Parathyroid adenoma (tissue), 2 donors: ENCODE results near the gene CNGB1.

Source experiments
- H2AFZ ChIP-seq: fragments of 300-600 bp; sonication (generic); one replicate; pipeline ENCODE4 v1.7.0; 2017; ENCODE audit warnings: antibody characterized with exemption, mild to moderate bottlenecking
- H3K27ac ChIP-seq: fragments of 300-600 bp; sonication (generic); one replicate; pipeline ENCODE4 v1.7.0; 2017
- H3K27me3 ChIP-seq: fragments of 300-600 bp; sonication (generic); one replicate; pipeline ENCODE4 v1.7.0; 2017; ENCODE audit warnings: low read length; ENCODE audit not compliant: control insufficient read depth, insufficient read depth
- H3K36me3 ChIP-seq: fragments of 300-600 bp; sonication (generic); one replicate; pipeline ENCODE4 v1.7.0; 2017; ENCODE audit warnings: low read length; ENCODE audit not compliant: control insufficient read depth, insufficient read depth
- H3K4me1 ChIP-seq: fragments of 300-600 bp; sonication (generic); one replicate; pipeline ENCODE4 v1.7.0; 2017; ENCODE audit warnings: control low read depth
- H3K4me2 ChIP-seq: fragments of 300-600 bp; sonication (generic); one replicate; pipeline ENCODE4 v1.7.0; 2017; ENCODE audit warnings: low read length
- H3K4me3 ChIP-seq: fragments of 300-600 bp; sonication (generic); one replicate; pipeline ENCODE4 v1.7.0; 2017; ENCODE audit warnings: low read depth, low read length
- H3K79me2 ChIP-seq: fragments of 300-600 bp; sonication (generic); one replicate; pipeline ENCODE4 v1.7.0; 2017; ENCODE audit warnings: control low read depth
- H3K9ac ChIP-seq: fragments of 300-600 bp; sonication (generic); one replicate; pipeline ENCODE4 v1.7.0; 2017; ENCODE audit warnings: mild to moderate bottlenecking
- H3K9me3 ChIP-seq: fragments of 300-600 bp; sonication (generic); one replicate; pipeline ENCODE4 v1.7.0; 2017; ENCODE audit warnings: low read length; ENCODE audit not compliant: control insufficient read depth
- TF ChIP-seq, protein P1 (sequence below): fragments of 300-600 bp; sonication (generic); IDR thresholded peaks from one replicate; pipeline ENCODE4 v1.7.0; 2017; ENCODE audit warnings: antibody characterized with exemption, mild to moderate bottlenecking
- donor health status: primary hyperparathyroidism.

CNGB1 gene

DNA sequence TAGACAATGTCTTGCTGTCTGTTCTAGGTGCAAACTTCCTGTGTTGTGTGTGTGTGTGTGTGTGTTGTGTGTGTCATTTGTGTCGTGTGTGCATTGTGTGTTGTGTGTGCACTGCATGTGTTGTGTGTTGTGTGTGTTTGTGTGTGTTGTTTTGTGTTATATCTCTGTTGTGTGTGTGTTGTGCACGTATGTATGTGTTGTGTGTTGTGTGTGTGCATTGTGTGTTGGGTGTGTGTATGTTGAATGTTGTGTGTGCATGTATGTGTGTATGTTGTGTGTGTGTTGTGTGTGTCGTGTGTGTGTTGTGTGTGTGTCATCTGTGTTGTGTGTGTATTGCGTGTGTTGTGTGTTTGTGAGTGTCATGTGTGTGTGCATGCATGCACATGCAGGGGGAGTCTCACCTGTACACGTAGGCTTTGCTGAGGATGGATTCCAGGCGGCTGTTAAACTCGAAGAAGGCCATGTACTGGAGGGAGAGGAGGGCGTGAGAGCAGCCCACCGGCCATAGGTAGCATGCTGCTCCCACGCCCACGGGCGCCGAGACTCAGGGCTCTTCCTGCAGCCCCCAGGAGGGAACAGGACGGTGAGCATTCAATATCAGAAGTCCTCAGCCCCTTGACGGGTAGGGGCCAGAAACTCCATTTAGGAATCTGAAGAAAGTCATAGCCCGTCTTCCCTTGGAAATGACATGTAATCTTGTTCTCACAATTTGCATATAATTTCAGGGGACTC lies 58.2 kb downstream of the CNGB1 start:
- H3K9ac ChIP-seq: no peak overlapping the region
- H3K27me3 ChIP-seq: no peaks in the 10 kb centered on the region
- H3K4me3 ChIP-seq: no peak overlapping the region
- no peaks in the 10 kb centered on the region for H3K4me1 ChIP-seq
- H3K79me2 ChIP-seq: no peaks in the 10 kb centered on the region
- no peak overlapping the region for H2AFZ ChIP-seq
- no peak overlapping the region for H3K27ac ChIP-seq
- no peaks in the 10 kb centered on the region for H3K36me3 ChIP-seq
- no peaks in the 10 kb centered on the region for H3K9me3 ChIP-seq
- H3K4me2 ChIP-seq: no peak overlapping the region
- TF ChIP-seq, protein P1, sequence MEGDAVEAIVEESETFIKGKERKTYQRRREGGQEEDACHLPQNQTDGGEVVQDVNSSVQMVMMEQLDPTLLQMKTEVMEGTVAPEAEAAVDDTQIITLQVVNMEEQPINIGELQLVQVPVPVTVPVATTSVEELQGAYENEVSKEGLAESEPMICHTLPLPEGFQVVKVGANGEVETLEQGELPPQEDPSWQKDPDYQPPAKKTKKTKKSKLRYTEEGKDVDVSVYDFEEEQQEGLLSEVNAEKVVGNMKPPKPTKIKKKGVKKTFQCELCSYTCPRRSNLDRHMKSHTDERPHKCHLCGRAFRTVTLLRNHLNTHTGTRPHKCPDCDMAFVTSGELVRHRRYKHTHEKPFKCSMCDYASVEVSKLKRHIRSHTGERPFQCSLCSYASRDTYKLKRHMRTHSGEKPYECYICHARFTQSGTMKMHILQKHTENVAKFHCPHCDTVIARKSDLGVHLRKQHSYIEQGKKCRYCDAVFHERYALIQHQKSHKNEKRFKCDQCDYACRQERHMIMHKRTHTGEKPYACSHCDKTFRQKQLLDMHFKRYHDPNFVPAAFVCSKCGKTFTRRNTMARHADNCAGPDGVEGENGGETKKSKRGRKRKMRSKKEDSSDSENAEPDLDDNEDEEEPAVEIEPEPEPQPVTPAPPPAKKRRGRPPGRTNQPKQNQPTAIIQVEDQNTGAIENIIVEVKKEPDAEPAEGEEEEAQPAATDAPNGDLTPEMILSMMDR: no peak

DNA sequence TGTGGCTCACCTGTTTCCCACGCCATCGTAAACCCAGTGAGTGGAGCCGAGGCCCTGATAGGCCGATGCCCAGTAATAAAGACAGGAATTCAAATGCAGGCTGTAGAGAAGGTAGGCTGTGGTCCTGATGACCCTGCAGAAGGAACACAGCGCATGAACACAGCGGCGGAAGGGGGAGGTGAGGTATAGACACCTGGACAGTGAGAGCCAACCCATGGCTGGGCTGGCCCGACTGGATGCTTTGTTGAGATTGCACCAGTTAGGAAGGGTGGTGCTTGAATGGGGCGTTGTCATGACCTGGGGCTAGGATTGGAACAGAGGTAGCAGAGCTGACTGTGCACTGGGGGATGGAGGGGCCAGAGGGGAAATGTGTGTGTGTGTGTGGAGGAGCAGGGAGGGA lies 59.2 kb downstream of the CNGB1 start:
- no peak overlapping the region for H3K9ac ChIP-seq
- TF ChIP-seq, protein P1: no peak
- no peak overlapping the region for H3K4me2 ChIP-seq
- no peaks in the 10 kb centered on the region for H3K79me2 ChIP-seq
- no peak overlapping the region for H3K4me3 ChIP-seq
- no peaks in the 10 kb centered on the region for H3K27me3 ChIP-seq
- H2AFZ ChIP-seq: no peak overlapping the region
- no peaks in the 10 kb centered on the region for H3K4me1 ChIP-seq
- no peaks in the 10 kb centered on the region for H3K9me3 ChIP-seq
- H3K27ac ChIP-seq: no peak overlapping the region
- no peaks in the 10 kb centered on the region for H3K36me3 ChIP-seq

DNA sequence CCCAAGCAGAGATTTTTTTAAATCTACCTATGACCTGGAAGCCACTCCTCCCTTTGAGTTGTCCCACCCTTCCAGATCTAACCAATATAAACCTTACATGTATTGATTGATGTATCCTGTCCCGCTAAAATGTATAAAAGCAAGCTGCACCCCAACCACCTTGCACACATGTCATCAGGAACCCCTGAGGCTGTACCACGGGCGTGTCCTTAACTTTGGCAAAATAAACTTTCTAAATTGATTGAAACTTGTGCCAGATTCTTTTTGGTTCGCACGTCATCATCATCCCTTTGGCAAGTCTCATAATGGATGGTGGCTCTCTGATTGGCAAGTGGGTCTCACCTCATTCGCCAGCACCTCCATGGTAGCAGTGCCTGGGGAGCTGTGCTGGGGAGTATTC lies 60.2 kb downstream of the CNGB1 start:
- no peak overlapping the region for H3K27ac ChIP-seq
- no peak overlapping the region for H3K4me2 ChIP-seq
- no peaks in the 10 kb centered on the region for H3K9me3 ChIP-seq
- H3K36me3 ChIP-seq: no peaks in the 10 kb centered on the region
- no peaks in the 10 kb centered on the region for H3K4me1 ChIP-seq
- no peak overlapping the region for H3K9ac ChIP-seq
- no peak overlapping the region for H2AFZ ChIP-seq
- no peaks in the 10 kb centered on the region for H3K27me3 ChIP-seq
- no peaks in the 10 kb centered on the region for H3K79me2 ChIP-seq
- TF ChIP-seq, protein P1: no peak
- no peak overlapping the region for H3K4me3 ChIP-seq

DNA sequence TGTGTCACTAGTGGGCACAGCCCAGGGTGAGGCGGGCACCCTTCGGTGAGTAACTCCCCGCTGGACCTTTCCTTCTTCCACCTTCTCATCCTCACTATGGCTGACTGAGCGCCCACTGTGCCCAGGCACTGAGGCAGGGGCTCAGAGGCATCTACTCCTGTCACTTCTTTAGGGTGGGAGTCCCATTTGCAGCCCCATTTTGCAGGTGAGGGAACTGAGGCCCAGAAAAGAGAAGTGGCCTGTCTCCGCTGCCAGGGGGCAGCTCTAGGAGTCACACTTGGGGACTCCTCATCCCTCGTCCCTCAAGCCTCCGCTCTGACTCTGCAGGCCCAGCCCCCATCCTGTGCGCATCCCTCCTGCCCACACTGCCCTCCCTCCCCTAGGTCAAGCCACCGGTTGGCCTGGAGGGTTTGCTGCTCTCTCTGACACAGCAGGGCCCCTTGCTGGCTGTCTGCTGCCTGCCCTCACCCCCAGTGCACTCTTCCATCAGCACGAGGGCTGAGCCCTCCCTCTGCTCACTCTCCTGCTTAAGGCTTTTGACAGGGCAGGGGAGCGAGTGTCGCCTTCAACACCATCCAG lies 62.4 kb downstream of the CNGB1 start:
- H3K79me2 ChIP-seq: no peaks in the 10 kb centered on the region
- no peaks in the 10 kb centered on the region for H3K36me3 ChIP-seq
- TF ChIP-seq, protein P1: no peak
- no peak overlapping the region for H3K27ac ChIP-seq
- H3K27me3 ChIP-seq: no peaks in the 10 kb centered on the region
- H3K9ac ChIP-seq: no peak overlapping the region
- no peak overlapping the region for H3K4me2 ChIP-seq
- H3K9me3 ChIP-seq: no peaks in the 10 kb centered on the region
- H3K4me1 ChIP-seq: no peaks in the 10 kb centered on the region
- H3K4me3 ChIP-seq: no peak overlapping the region
- no peak overlapping the region for H2AFZ ChIP-seq
